Measurements from ENCODE around the gene CD300LG. TPM values are rescaled to one million over a fixed set of nuclear protein-coding genes. Genes with fewer than 3 reads are reported as not detected.

The CD300LG gene
- polyA plus RNA-seq, 1 donor (not counting 4 experiments of a cell fraction or from before 2014, with no cell fraction given): not detected

DNA sequence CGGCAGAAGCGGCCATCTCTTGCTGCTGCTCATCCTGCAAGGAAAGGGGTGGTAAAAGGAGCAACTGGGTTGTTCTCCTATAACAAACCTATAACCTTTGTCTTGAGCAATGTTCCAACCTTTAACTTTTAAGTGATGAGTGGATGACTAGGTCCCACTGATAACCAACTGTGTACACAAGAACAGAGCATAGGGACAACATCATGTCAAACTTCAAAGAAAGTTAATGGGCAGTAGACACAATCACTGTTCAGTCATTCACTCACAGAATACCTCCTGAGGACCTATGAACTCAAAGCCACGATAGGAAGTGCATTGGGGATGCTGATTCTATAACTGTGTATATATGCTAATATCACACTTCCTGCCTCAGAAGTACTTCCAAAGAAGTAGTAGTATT is 45.1 kb upstream of the CD300LG start:
- Histone ChIP-seq H3K9ac (ENCODE audit: control insufficient read depth, extremely low read depth, insufficient read depth, low read length) (no peak overlapping the region), H3K4me1 (ENCODE audit: control insufficient read depth, extremely low read depth, insufficient read depth, low read length) (no peaks in the 10 kb centered on the region), H3K9me3 (ENCODE audit: control insufficient read depth, low read depth, low read length) (no peaks in the 10 kb centered on the region), H3K4me3 (ENCODE audit: control insufficient read depth in 2 of 3, extremely low read depth in 1 of 3, insufficient read depth in 2 of 3, low read depth in 1 of 3, low read length in 3 of 3) (no peak overlapping the region), H3K79me2 (ENCODE audit: control insufficient read depth, insufficient read depth, low read length) (no peaks in the 10 kb centered on the region), H3K27ac (ENCODE audit: control insufficient read depth, insufficient read depth, low read length) (no peak overlapping the region), H3K9me1 (ENCODE audit: control insufficient read depth, extremely low read depth, insufficient read depth, low read length) (no peaks in the 10 kb centered on the region), H3K27me3 (ENCODE audit: control insufficient read depth, extremely low read depth, insufficient read depth, low read length) (no peaks in the 10 kb centered on the region), H4K20me1 (ENCODE audit: control insufficient read depth, extremely low read depth, insufficient read depth, low read length) (no peaks in the 10 kb centered on the region), H3K4me2 (ENCODE audit: control insufficient read depth, extremely low read depth, insufficient read depth, low read depth, low read length) (no peak overlapping the region), H3K36me3 (ENCODE audit: control insufficient read depth in 2 of 2, extremely low read depth in 1 of 2, insufficient read depth in 2 of 2, low read length in 2 of 2) (peaks cover 0 to 3% of the 10 kb centered on the region in 2 experiments), H2AFZ (ENCODE audit: control insufficient read depth, low read length) (no peak overlapping the region)
- DNase-seq (ENCODE audit: low read depth, low spot score) (no peak), FAIRE-seq (no peak)
- TF ChIP-seq, protein P1, sequence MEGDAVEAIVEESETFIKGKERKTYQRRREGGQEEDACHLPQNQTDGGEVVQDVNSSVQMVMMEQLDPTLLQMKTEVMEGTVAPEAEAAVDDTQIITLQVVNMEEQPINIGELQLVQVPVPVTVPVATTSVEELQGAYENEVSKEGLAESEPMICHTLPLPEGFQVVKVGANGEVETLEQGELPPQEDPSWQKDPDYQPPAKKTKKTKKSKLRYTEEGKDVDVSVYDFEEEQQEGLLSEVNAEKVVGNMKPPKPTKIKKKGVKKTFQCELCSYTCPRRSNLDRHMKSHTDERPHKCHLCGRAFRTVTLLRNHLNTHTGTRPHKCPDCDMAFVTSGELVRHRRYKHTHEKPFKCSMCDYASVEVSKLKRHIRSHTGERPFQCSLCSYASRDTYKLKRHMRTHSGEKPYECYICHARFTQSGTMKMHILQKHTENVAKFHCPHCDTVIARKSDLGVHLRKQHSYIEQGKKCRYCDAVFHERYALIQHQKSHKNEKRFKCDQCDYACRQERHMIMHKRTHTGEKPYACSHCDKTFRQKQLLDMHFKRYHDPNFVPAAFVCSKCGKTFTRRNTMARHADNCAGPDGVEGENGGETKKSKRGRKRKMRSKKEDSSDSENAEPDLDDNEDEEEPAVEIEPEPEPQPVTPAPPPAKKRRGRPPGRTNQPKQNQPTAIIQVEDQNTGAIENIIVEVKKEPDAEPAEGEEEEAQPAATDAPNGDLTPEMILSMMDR (optimal IDR thresholded peaks at IDR 0.05 in 1 of 3, IDR thresholded peaks at IDR 0.05 in 1 of 3, conservative IDR thresholded peaks at IDR 0.05 in 1 of 3; ENCODE audit: extremely low read depth in 1 of 3, insufficient read depth in 2 of 3, low read length in 3 of 3): no peak
- no peak for TF ChIP-seq EZH2 (IDR thresholded peaks at IDR 0.05; ENCODE audit: low read length)
- dilution Hi-C loops (cut with MboI; ENCODE audit: extremely low pct_ligation_motif_present, low sequenced_read_pairs): no loop called here

DNA sequence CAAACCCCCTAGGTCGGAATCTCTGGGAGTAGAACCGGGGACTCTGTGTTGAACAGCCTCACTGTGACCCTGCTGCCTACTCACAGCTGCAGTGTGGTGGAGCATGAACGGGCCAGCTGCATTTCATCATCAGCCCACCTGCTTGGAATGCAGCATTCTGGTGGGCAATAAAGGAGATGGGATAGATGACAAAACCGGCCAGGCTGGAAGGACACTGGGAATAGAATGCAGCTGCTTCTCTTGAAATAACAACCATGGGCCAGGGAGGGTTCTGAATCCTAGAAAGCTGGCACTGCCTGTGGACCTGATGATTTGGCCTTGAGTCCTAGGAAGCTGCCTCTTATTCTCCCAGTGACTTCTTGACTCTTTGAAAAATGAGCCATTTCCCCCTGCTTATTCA is 43.2 kb upstream of the CD300LG start:
- TF ChIP-seq EZH2 (IDR thresholded peaks at IDR 0.05; ENCODE audit: low read length): no peak
- TF ChIP-seq, protein P1 (optimal IDR thresholded peaks at IDR 0.05 in 1 of 3, IDR thresholded peaks at IDR 0.05 in 1 of 3, conservative IDR thresholded peaks at IDR 0.05 in 1 of 3; ENCODE audit: extremely low read depth in 1 of 3, insufficient read depth in 2 of 3, low read length in 3 of 3): no peak
- Histone ChIP-seq H3K79me2 (ENCODE audit: control insufficient read depth, insufficient read depth, low read length) (no peaks in the 10 kb centered on the region), H3K4me2 (ENCODE audit: control insufficient read depth, extremely low read depth, insufficient read depth, low read depth, low read length) (no peak overlapping the region), H4K20me1 (ENCODE audit: control insufficient read depth, extremely low read depth, insufficient read depth, low read length) (no peaks in the 10 kb centered on the region), H3K9ac (ENCODE audit: control insufficient read depth, extremely low read depth, insufficient read depth, low read length) (no peak overlapping the region), H3K36me3 (ENCODE audit: control insufficient read depth in 2 of 2, extremely low read depth in 1 of 2, insufficient read depth in 2 of 2, low read length in 2 of 2) (peaks cover 6 to 8% of the 10 kb centered on the region in 2 experiments), H3K4me1 (ENCODE audit: control insufficient read depth, extremely low read depth, insufficient read depth, low read length) (no peaks in the 10 kb centered on the region), H3K4me3 (ENCODE audit: control insufficient read depth in 2 of 3, extremely low read depth in 1 of 3, insufficient read depth in 2 of 3, low read depth in 1 of 3, low read length in 3 of 3) (no peak overlapping the region), H3K27me3 (ENCODE audit: control insufficient read depth, extremely low read depth, insufficient read depth, low read length) (no peaks in the 10 kb centered on the region), H3K27ac (ENCODE audit: control insufficient read depth, insufficient read depth, low read length) (no peak overlapping the region), H2AFZ (ENCODE audit: control insufficient read depth, low read length) (no peak overlapping the region), H3K9me3 (ENCODE audit: control insufficient read depth, low read depth, low read length) (no peaks in the 10 kb centered on the region), H3K9me1 (ENCODE audit: control insufficient read depth, extremely low read depth, insufficient read depth, low read length) (no peaks in the 10 kb centered on the region)
- DNase-seq (ENCODE audit: low read depth, low spot score) (no peak), FAIRE-seq (no peak)
- dilution Hi-C loops (cut with MboI; ENCODE audit: extremely low pct_ligation_motif_present, low sequenced_read_pairs): no loop called here
